H9 (cell line): Measurements from ENCODE around the gene DHRS4L2. TPM values are rescaled to one million over a fixed set of nuclear protein-coding genes. Genes with fewer than 3 reads are reported as not detected.
"Not testable (repeated sequence)": the region's sequence is repeated elsewhere in the genome, so short reads cannot be mapped to it uniquely, and the experiment has no call there.

Experiments
- DNase-seq: peaks from one replicate; pipeline ENCODE4 v3.0.0-alpha.2; 2017
- H2AFZ ChIP-seq: one replicate; pipeline ENCODE4 v1.6.1; 2013; ENCODE audit warnings: mild to moderate bottlenecking, low read length, control low read depth, moderate library complexity
- H2AK5ac ChIP-seq: 2 replicates; pipeline ENCODE4 v1.6.1; 2013; ENCODE audit warnings: low read length, control low read depth, mixed read lengths; ENCODE audit not compliant: insufficient read length
- H2BK120ac ChIP-seq: one replicate; pipeline ENCODE4 v1.6.1; 2013; ENCODE audit warnings: low read depth, mild to moderate bottlenecking, low read length, control low read depth, inconsistent platforms; ENCODE audit not compliant: poor library complexity, severe bottlenecking
- H2BK12ac ChIP-seq: 2 replicates; pipeline ENCODE4 v1.6.1; 2013; ENCODE audit warnings: low read length, control low read depth, mixed read lengths, low read depth; ENCODE audit not compliant: insufficient read length
- H2BK15ac ChIP-seq: 2 replicates; pipeline ENCODE4 v1.6.1; 2013; ENCODE audit warnings: low read depth, low read length, control low read depth
- H2BK20ac ChIP-seq: one replicate; pipeline ENCODE4 v1.6.1; 2013; ENCODE audit warnings: low read depth, mild to moderate bottlenecking, low read length, control low read depth, inconsistent platforms; ENCODE audit not compliant: poor library complexity, severe bottlenecking
- H2BK5ac ChIP-seq: 2 replicates; pipeline ENCODE4 v1.6.1; 2013; ENCODE audit warnings: low read length, control low read depth, mixed read lengths; ENCODE audit not compliant: insufficient read length
- H3K14ac ChIP-seq: 2 replicates; pipeline ENCODE4 v1.6.1; 2013; ENCODE audit warnings: low read length, control low read depth; ENCODE audit not compliant: insufficient read depth
- H3K18ac ChIP-seq: 2 replicates; pipeline ENCODE4 v1.6.1; 2013; ENCODE audit warnings: low read depth, mild to moderate bottlenecking, mixed read lengths, low read length, control low read depth; ENCODE audit not compliant: insufficient read length
- H3K23ac ChIP-seq: 2 replicates; pipeline ENCODE4 v1.6.1; 2013; ENCODE audit warnings: low read length, control low read depth, mixed read lengths, low read depth; ENCODE audit not compliant: insufficient read length
- H3K23me2 ChIP-seq: 2 replicates; pipeline ENCODE4 v1.6.1; 2013; ENCODE audit warnings: low read depth, mild to moderate bottlenecking, mixed read lengths, low read length, control low read depth; ENCODE audit not compliant: insufficient read length, poor library complexity, severe bottlenecking
- H3K27ac ChIP-seq: 2 replicates; pipeline ENCODE4 v1.5.1; 2013; ENCODE audit warnings: low read length, control low read depth, mixed read lengths, low read depth; ENCODE audit not compliant: insufficient read length
- H3K27me3 ChIP-seq: 2 replicates; pipeline ENCODE4 v1.6.1; 2013; ENCODE audit warnings: low read length, control low read depth, inconsistent platforms; ENCODE audit not compliant: insufficient read depth
- H3K4ac ChIP-seq: 2 replicates; pipeline ENCODE4 v1.6.1; 2013; ENCODE audit warnings: low read depth, mild to moderate bottlenecking, control low read depth, inconsistent platforms, low read length, moderate library complexity
- H3K4me1 ChIP-seq: 2 replicates; pipeline ENCODE4 v1.6.1; 2013; ENCODE audit warnings: low read length, control low read depth, inconsistent platforms; ENCODE audit not compliant: insufficient read depth
- H3K4me2 ChIP-seq: 2 replicates; pipeline ENCODE4 v1.6.1; 2013; ENCODE audit warnings: low read length, control low read depth, mixed read lengths; ENCODE audit not compliant: insufficient read length, insufficient read depth
- H3K56ac ChIP-seq: 2 replicates; pipeline ENCODE4 v1.6.1; 2013; ENCODE audit warnings: low read depth, mild to moderate bottlenecking, mixed read lengths, low read length, control low read depth; ENCODE audit not compliant: insufficient read length
- H3K79me1 ChIP-seq: 2 replicates; pipeline ENCODE4 v1.6.1; 2013; ENCODE audit warnings: low read depth, mild to moderate bottlenecking, moderate library complexity, low read length, control low read depth, inconsistent platforms; ENCODE audit not compliant: insufficient read depth, poor library complexity, severe bottlenecking
- H3K79me2 ChIP-seq: 2 replicates; pipeline ENCODE4 v1.6.1; 2013; ENCODE audit warnings: low read length, control low read depth, inconsistent platforms; ENCODE audit not compliant: insufficient read depth
- H3K9ac ChIP-seq: 2 replicates; pipeline ENCODE4 v1.6.1; 2013; ENCODE audit warnings: low read length, control low read depth, mixed read lengths; ENCODE audit not compliant: insufficient read length; ENCODE audit errors: extremely low read depth
- H3K9me3 ChIP-seq: one replicate; pipeline ENCODE4 v1.6.1; 2013; ENCODE audit warnings: low read depth, low read length, inconsistent platforms; ENCODE audit not compliant: control insufficient read depth
- H3T11ph ChIP-seq: one replicate; pipeline ENCODE4 v1.6.1; 2013; ENCODE audit warnings: mild to moderate bottlenecking, low read length, control low read depth, inconsistent platforms
- H4K20me1 ChIP-seq: one replicate; pipeline ENCODE4 v1.6.1; 2013; ENCODE audit not compliant: control insufficient read depth, insufficient read length, insufficient read depth
- H4K5ac ChIP-seq: 2 replicates; pipeline ENCODE4 v1.6.1; 2013; ENCODE audit warnings: low read depth, mild to moderate bottlenecking, mixed read lengths, low read length, control low read depth; ENCODE audit not compliant: insufficient read length
- H4K8ac ChIP-seq: replicated peaks from 2 replicates; pipeline ENCODE4 v1.6.1; 2013; ENCODE audit warnings: low read length, control low read depth, mixed read lengths, low read depth; ENCODE audit not compliant: insufficient read length
- H4K91ac ChIP-seq: 2 replicates; pipeline ENCODE4 v1.6.1; 2013; ENCODE audit warnings: low read depth, mild to moderate bottlenecking, moderate library complexity, mixed read lengths, low read length, control low read depth; ENCODE audit not compliant: insufficient read length
- H3K27ac Mint-ChIP-seq, 3 experiments: 2 replicates in 2 of 3; 3 replicates in 1 of 3; pipeline ENCODE4 v1.8.0; 2020 to 2021; ENCODE audit warnings: mixed read lengths in 3 of 3, mild to moderate bottlenecking in 1 of 3, moderate library complexity in 1 of 3
- H3K27me3 Mint-ChIP-seq: 2 replicates; pipeline ENCODE4 v1.8.0; 2021; ENCODE audit warnings: low read depth, mild to moderate bottlenecking, moderate library complexity, mixed read lengths
- H3K36me3 Mint-ChIP-seq, 3 experiments: 2 replicates in 2 of 3; 3 replicates in 1 of 3; pipeline ENCODE4 v1.8.0; 2020 to 2021; ENCODE audit warnings: low read depth in 3 of 3, mixed read lengths in 3 of 3; ENCODE audit not compliant: insufficient read depth in 1 of 3
- H3K4me1 Mint-ChIP-seq, 2 experiments: 2 replicates each; pipeline ENCODE4 v1.8.0; 2020; ENCODE audit warnings: mixed read lengths in 2 of 2
- H3K4me3 Mint-ChIP-seq, 2 experiments: 2 replicates in 1 of 2; 3 replicates in 1 of 2; pipeline ENCODE4 v1.8.0; 2020 to 2021; ENCODE audit warnings: mild to moderate bottlenecking in 2 of 2, mixed read lengths in 2 of 2, moderate library complexity in 1 of 2
- H3K9me3 Mint-ChIP-seq, 2 experiments: 2 replicates in 1 of 2; 3 replicates in 1 of 2; pipeline ENCODE4 v1.8.0; 2020; ENCODE audit warnings: mild to moderate bottlenecking in 2 of 2, mixed read lengths in 2 of 2, moderate library complexity in 1 of 2
- WGBS: extraction: QIAGEN DNeasy Blood & Tissue Kit; methylation state at CpG from one replicate; pipeline ENCODE4 v1.1.7; 2013; ENCODE audit warnings: missing lambda C conversion rate, low lambda C conversion rate, mixed read lengths; ENCODE audit not compliant: insufficient read length; ENCODE audit errors: extremely low coverage; 5-methylcytosine and 5-hydroxymethylcytosine counted together
- total RNA-seq: library from RNA; stranded (reverse); gene quantifications from 2 replicates; pipeline ENCODE4 v1.2.1, GENCODE V29; 2021

Gene DHRS4L2
- total RNA-seq, 1 experiment from 2014 or later: 10.2 TPM

GRCh38 chr14:23969481-23970282 is 19.0 kb upstream of the DHRS4L2 start:
- H3K23ac ChIP-seq, H4K20me1 ChIP-seq, H3K36me3 Mint-ChIP-seq, H2BK5ac ChIP-seq, H3K23me2 ChIP-seq, H4K91ac ChIP-seq, H2BK20ac ChIP-seq, H3K4me1 ChIP-seq, H2AFZ ChIP-seq, H3K9me3 ChIP-seq, H3K79me1 ChIP-seq, H3K27me3 ChIP-seq, H3K27ac ChIP-seq, H2BK15ac ChIP-seq, DNase-seq, H3K9ac ChIP-seq, H2AK5ac ChIP-seq, H3K4me2 ChIP-seq, H3K79me2 ChIP-seq, H3K27ac Mint-ChIP-seq, H2BK120ac ChIP-seq, H4K5ac ChIP-seq, H4K8ac ChIP-seq, H3K4me1 Mint-ChIP-seq, H2BK12ac ChIP-seq, H3T11ph ChIP-seq, H3K4ac ChIP-seq, H3K4me3 Mint-ChIP-seq, H3K14ac ChIP-seq, H3K56ac ChIP-seq, H3K18ac ChIP-seq: not testable (repeated sequence)
- Mint-ChIP-seq H3K9me3 (peaks cover 4 to 23% of the 10 kb centered on the region in 2 experiments), H3K27me3 (peaks cover 22% of the 10 kb centered on the region)
- WGBS: no CpG with 5 or more reads among the region's 61 CpGs

GRCh38 chr14:23970283-23970659 is 18.5 kb upstream of the DHRS4L2 start:
- not testable (repeated sequence) for H4K20me1 ChIP-seq, H3K4me1 Mint-ChIP-seq, H3K79me2 ChIP-seq, H4K91ac ChIP-seq, H3K36me3 Mint-ChIP-seq, H3T11ph ChIP-seq, H4K5ac ChIP-seq, H3K4me1 ChIP-seq, H3K27ac Mint-ChIP-seq, H3K14ac ChIP-seq, H2BK120ac ChIP-seq, H3K4me3 Mint-ChIP-seq, H2BK15ac ChIP-seq, H3K9me3 ChIP-seq, H2BK20ac ChIP-seq, H3K9ac ChIP-seq, H4K8ac ChIP-seq, H3K18ac ChIP-seq, H2AK5ac ChIP-seq, H3K27ac ChIP-seq, H2BK5ac ChIP-seq, H3K4me2 ChIP-seq, DNase-seq, H3K23ac ChIP-seq, H3K23me2 ChIP-seq, H2AFZ ChIP-seq, H3K79me1 ChIP-seq, H3K4ac ChIP-seq, H3K56ac ChIP-seq, H3K27me3 ChIP-seq, H2BK12ac ChIP-seq
- no CpG with 5 or more reads among the region's 15 CpGs for WGBS
- H3K9me3 Mint-ChIP-seq: peaks cover 9 to 27% of the 10 kb centered on the region in 2 experiments
- peaks cover 22% of the 10 kb centered on the region for H3K27me3 Mint-ChIP-seq
